ENCODE data around the gene MEOX1.

- TF ChIP-seq CTCF (conservative IDR thresholded peaks at IDR 0.05) (no peak), EZH2 (IDR thresholded peaks at IDR 0.05; ENCODE audit: low read depth) (no peak)
Observed at GRCh38 chr17:43625606-43626005, 36.1 kb downstream of the MEOX1 start.
